Measurements from ENCODE around the gene DNAJB11.
A peak's percentile ranks its signal among the peaks of the same experiment; 100 is the strongest.
"Not testable (repeated sequence)": the region's sequence is repeated elsewhere in the genome, so short reads cannot be mapped to it uniquely, and the experiment has no call there.

Gene DNAJB11
- long read RNA-seq, donor 1, full-length matches to known transcripts: 39 of 39 reads
- long read RNA-seq, donor 1, partial matches to known transcripts: 0 of 39 reads
- long read RNA-seq, donor 1, other reads (novel, unspliced or antisense): 0 of 39 reads
- long read RNA-seq, donor 2, transcript DNAJB11-201 (10 exons, 1,688 nt): major isoform, 24 of 24 reads
- long read RNA-seq, donor 2, partial matches to known transcripts: 0 of 24 reads
- long read RNA-seq, donor 2, other reads (novel, unspliced or antisense): 0 of 24 reads
- long read RNA-seq, donor 3, transcript DNAJB11-201 (10 exons, 1,688 nt): major isoform, 9 of 9 reads
- long read RNA-seq, donor 3, partial matches to known transcripts: 0 of 9 reads
- long read RNA-seq, donor 3, other reads (novel, unspliced or antisense): 0 of 9 reads
- long read RNA-seq, donor 4, full-length matches to known transcripts: 24 of 38 reads
- long read RNA-seq, donor 4, partial matches to known transcripts: 14 of 38 reads
- long read RNA-seq, donor 4, other reads (novel, unspliced or antisense): 0 of 38 reads
- long read RNA-seq, donor 5, transcript DNAJB11-201 (10 exons, 1,688 nt): major isoform, 23 of 24 reads
- long read RNA-seq, donor 5, partial matches to known transcripts: 0 of 24 reads
- long read RNA-seq, donor 5, other reads (novel, unspliced or antisense): 0 of 24 reads
- long read RNA-seq, donor 6, full-length matches to known transcripts: 20 of 30 reads
- long read RNA-seq, donor 6, partial matches to known transcripts: 10 of 30 reads
- long read RNA-seq, donor 6, other reads (novel, unspliced or antisense): 0 of 30 reads
- long read RNA-seq, donor 7, full-length matches to known transcripts: 44 of 52 reads
- long read RNA-seq, donor 7, partial matches to known transcripts: 8 of 52 reads
- long read RNA-seq, donor 7, other reads (novel, unspliced or antisense): 0 of 52 reads
- long read RNA-seq, donor 8, full-length matches to known transcripts: 22 of 22 reads
- long read RNA-seq, donor 8, partial matches to known transcripts: 0 of 22 reads
- long read RNA-seq, donor 8, other reads (novel, unspliced or antisense): 0 of 22 reads

GRCh38 chr3:186570096-186570940 lies at the start of gene DNAJB11:
Gene DNAJB11, plus strand, starts transcription at chr3:186570720. Its CDS starts 178 bp downstream, at chr3:186570898.
- peak; percentile 90 for DNase-seq

GRCh38 chr3:186520957-186521842 lies 49.3 kb upstream of the DNAJB11 start:
- no peak for DNase-seq

GRCh38 chr3:186523022-186523421 lies 47.5 kb upstream of the DNAJB11 start:
- DNase-seq: no peak

GRCh38 chr3:186523434-186523833 lies 47.1 kb upstream of the DNAJB11 start:
- DNase-seq: no peak

GRCh38 chr3:186524616-186525015 lies 45.9 kb upstream of the DNAJB11 start:
- DNase-seq: no peak

GRCh38 chr3:186525369-186526255 lies 44.9 kb upstream of the DNAJB11 start:
- no peak for DNase-seq

- DNase-seq: peak; percentile 22
These were observed 44.3 kb upstream of the DNAJB11 start for GRCh38 chr3:186526256-186526606.

- DNase-seq: no peak
These were observed 41.1 kb upstream of the DNAJB11 start for GRCh38 chr3:186529201-186529999.

GRCh38 chr3:186530415-186530814 lies 40.1 kb upstream of the DNAJB11 start:
- no peak for DNase-seq

GRCh38 chr3:186531694-186532093 lies 38.8 kb upstream of the DNAJB11 start:
- DNase-seq: not testable (repeated sequence)

GRCh38 chr3:186532598-186533072 lies 37.9 kb upstream of the DNAJB11 start:
- DNase-seq: peak; percentile 22

GRCh38 chr3:186534113-186534669 lies 36.3 kb upstream of the DNAJB11 start:
- DNase-seq: no peak

GRCh38 chr3:186536883-186537844 lies 33.4 kb upstream of the DNAJB11 start:
- no peak for DNase-seq

GRCh38 chr3:186538779-186539178 lies 31.7 kb upstream of the DNAJB11 start:
- no peak for DNase-seq

- DNase-seq: peak; percentile 42
These were observed 30.2 kb upstream of the DNAJB11 start for GRCh38 chr3:186540221-186540834.

- no peak for DNase-seq
These were observed 29.7 kb upstream of the DNAJB11 start for GRCh38 chr3:186540835-186541226.

GRCh38 chr3:186544281-186544680 lies 26.2 kb upstream of the DNAJB11 start, which contains the start of gene CRYGS:
Gene CRYGS, minus strand, starts transcription at chr3:186544380. Its CDS starts 54 bp downstream, at chr3:186544326.
- no peak for DNase-seq

Measured in right kidney (tissue), 9 donors.